K562 (cell line): ENCODE data around the gene LEMD3. TPM values are rescaled to one million over a fixed set of nuclear protein-coding genes. Genes with fewer than 3 reads are reported as not detected.

Source experiments
- ATAC-seq: fragments of 200-7000 bp; cut with Tn5 transposase; 3 replicates; pipeline ENCODE4 v1.9.1; 2020; ENCODE audit warnings: moderate library complexity
- BruUV-seq: library from RNA; stranded (reverse); fragments of 400-500 nt; replicated peaks from 2 replicates; lab custom pipeline; 2021; lab: Mats Ljungman, UMichigan
- CTCF ChIA-PET: fragments of 300-600 bp; formaldehyde crosslinking; extraction: SDS; loops from one replicate; lab custom pipeline; 2021; ENCODE audit warnings: low intra/inter-chr PET ratio; lab: Yijun Ruan, JAX
- POLR2A ChIA-PET: fragments of 300-600, 350-650 bp; sonication (Branson Sonifier 250); formaldehyde crosslinking; extraction: SDS; loops from one replicate; lab custom pipeline; 2021; ENCODE audit warnings: antibody characterized with exemption, inconsistent platforms; lab: Yijun Ruan, JAX
- DNase-seq, 4 experiments: peaks; one replicate each; pipeline versions ENCODE4 v3.0.0 to v3.0.0-alpha.2; 2011 to 2018; ENCODE audit warnings: low spot score in 3 of 4, mixed read lengths in 3 of 4; ENCODE audit errors: extremely low read depth in 1 of 4
- FAIRE-seq: peaks from 2 replicates; lab custom pipeline; 2011; peaks lifted over from hg19 to GRCh38; lab: Jason Lieb, UNC
- H2AFZ ChIP-seq: 2 replicates; pipeline ENCODE4 v1.6.0; 2011; ENCODE audit warnings: low read depth, low read length, control low read depth, inconsistent platforms
- H3K27ac ChIP-seq: fragments of 200-600 bp; 3 replicates; pipeline ENCODE4 v1.8.0; 2011; ENCODE audit warnings: low read depth, mild to moderate bottlenecking, control low read depth, inconsistent platforms, low read length, moderate library complexity, mixed read lengths; ENCODE audit errors: extremely low read depth
- H3K27me3 ChIP-seq, 2 experiments: fragments of 300-600 bp in 1 of 2; 2 replicates in 1 of 2; 3 replicates in 1 of 2; pipeline versions ENCODE4 v1.6.0 to v1.8.0; 2011; ENCODE audit warnings: inconsistent platforms in 2 of 2, low read length in 2 of 2, mild to moderate bottlenecking in 1 of 2, mixed read lengths in 1 of 2, moderate library complexity in 1 of 2; ENCODE audit not compliant: control insufficient read depth in 2 of 2, insufficient read depth in 2 of 2
- H3K36me3 ChIP-seq: fragments of 300-600 bp; 3 replicates; pipeline ENCODE4 v1.8.0; 2011; ENCODE audit warnings: mild to moderate bottlenecking, low read length, inconsistent platforms; ENCODE audit not compliant: control insufficient read depth, insufficient read depth
- H3K4me1 ChIP-seq, 2 experiments: fragments of 200-600 bp in 1 of 2; replicated peaks in 1 of 2; 2 replicates in 1 of 2; 3 replicates in 1 of 2; pipeline versions ENCODE4 v1.5.1 to v1.8.0; 2011; ENCODE audit warnings: inconsistent platforms in 2 of 2, low read length in 2 of 2, mild to moderate bottlenecking in 1 of 2, mixed read lengths in 1 of 2, moderate library complexity in 1 of 2; ENCODE audit not compliant: control insufficient read depth in 2 of 2, insufficient read depth in 2 of 2
- H3K4me2 ChIP-seq: 2 replicates; pipeline ENCODE4 v1.6.1; 2011; ENCODE audit warnings: low read length, control low read depth, inconsistent platforms, mixed read lengths; ENCODE audit not compliant: insufficient read depth
- H3K4me3 ChIP-seq: fragments of 200-600 bp; sonication (generic), shearing (Covaris generic); 2 replicates; pipeline ENCODE4 v1.5.1; 2016; ENCODE audit warnings: control low read depth, inconsistent platforms
- H3K79me2 ChIP-seq: fragments of 200-600 bp; 3 replicates; pipeline ENCODE4 v1.8.0; 2011; ENCODE audit warnings: low read length, inconsistent platforms; ENCODE audit not compliant: control insufficient read depth, insufficient read depth
- H3K9ac ChIP-seq, 2 experiments: 2 replicates each; pipeline versions ENCODE4 v1.6.0 to v1.6.1; 2011; ENCODE audit warnings: low read depth in 2 of 2, low read length in 2 of 2, control low read depth in 1 of 2, inconsistent platforms in 1 of 2, mild to moderate bottlenecking in 1 of 2, mixed read lengths in 1 of 2; ENCODE audit not compliant: insufficient read depth in 1 of 2
- H3K9me1 ChIP-seq: one replicate; pipeline ENCODE4 v1.6.0; 2011; ENCODE audit warnings: inconsistent platforms, mild to moderate bottlenecking, low read length, moderate library complexity; ENCODE audit not compliant: control insufficient read depth, insufficient read depth
- H3K9me3 ChIP-seq: replicated peaks from 2 replicates; pipeline ENCODE4 v1.5.1; 2011; ENCODE audit warnings: low read depth, low read length, inconsistent platforms; ENCODE audit not compliant: control insufficient read depth, insufficient read depth
- H4K20me1 ChIP-seq: replicated peaks from 2 replicates; pipeline ENCODE4 v1.6.1; 2011; ENCODE audit warnings: low read length, inconsistent platforms, mixed read lengths; ENCODE audit not compliant: control insufficient read depth, insufficient read depth
- ARID3A ChIP-seq: IDR thresholded peaks from 2 replicates; pipeline ENCODE4 v1.6.1; 2012; ENCODE audit warnings: low read depth, low read length, improper control_type of control experiment, borderline replicate concordance
- CBX3 ChIP-seq, 2 experiments: IDR thresholded peaks; 1 replicate in 1 of 2; 2 replicates in 1 of 2; pipeline ENCODE4 v1.6.1; 2012; ENCODE audit warnings: inconsistent platforms in 2 of 2, low read length in 2 of 2, borderline replicate concordance in 1 of 2, control low read depth in 1 of 2
- CUX1 ChIP-seq: fragments of 200-800 bp; sonication (Bioruptor generic); IDR thresholded peaks from 2 replicates; pipeline ENCODE4 v1.6.1; 2016; ENCODE audit warnings: missing genetic modification characterization, missing compliant biosample characterization
- HOXB6 ChIP-seq: fragments of 250-450 bp; sonication (Bioruptor Pico); IDR thresholded peaks from 2 replicates; pipeline ENCODE4 v1.5.1; 2022; ENCODE audit warnings: mild to moderate bottlenecking, borderline replicate concordance
- KDM1A ChIP-seq, 2 experiments: fragments of 450-650 bp; IDR thresholded peaks; 2 replicates each; pipeline ENCODE4 v1.6.1; 2016; ENCODE audit warnings: mild to moderate bottlenecking in 2 of 2
- NR3C1 ChIP-seq: sonication (generic); formaldehyde crosslinking; IDR thresholded peaks from 2 replicates; pipeline ENCODE4 v1.8.1; 2022; ENCODE audit warnings: missing genetic modification reagents
- SMAD4 ChIP-seq: fragments of 250-450 bp; sonication (Bioruptor Pico); conservative IDR thresholded peaks from 2 replicates; pipeline ENCODE4 v1.8.0; 2021; ENCODE audit warnings: inconsistent platforms, mild to moderate bottlenecking, moderate library complexity
- SMC3 ChIP-seq: conservative IDR thresholded peaks from 2 replicates; pipeline ENCODE4 v1.6.1; 2011; ENCODE audit warnings: low read depth, low read length, improper control_type of control experiment; ENCODE audit not compliant: insufficient read depth
- SOX6 ChIP-seq: fragments of 450-650 bp; IDR thresholded peaks from 2 replicates; pipeline ENCODE4 v1.6.1; 2014; ENCODE audit warnings: mild to moderate bottlenecking
- USF2 ChIP-seq: sonication (generic); formaldehyde crosslinking; IDR thresholded peaks from 2 replicates; pipeline ENCODE4 v1.5.0; 2020; ENCODE audit warnings: missing genetic modification reagents
- ZBTB43 ChIP-seq: sonication (generic); formaldehyde crosslinking; IDR thresholded peaks from 2 replicates; pipeline ENCODE4 v1.8.0; 2023; ENCODE audit warnings: mild to moderate bottlenecking, missing genetic modification reagents
- ZFP30 ChIP-seq: fragments of 250-450 bp; sonication (Bioruptor Pico); IDR thresholded peaks from 2 replicates; pipeline ENCODE4 v1.8.0; 2022; ENCODE audit warnings: moderate library complexity, mild to moderate bottlenecking, inconsistent platforms, borderline replicate concordance
- WGBS: fragments of 100-300 bp; shearing (Covaris generic); methylation state at CpG from one replicate; pipeline ENCODE4 v1.1.6; 2016; ENCODE audit warnings: low coverage, mixed read lengths; ENCODE audit not compliant: insufficient coverage; ENCODE audit errors: missing lambda C conversion rate; 5-methylcytosine and 5-hydroxymethylcytosine counted together
- in situ Hi-C: fragments of 300-500 bp; cut with MboI; formaldehyde crosslinking; loops from 4 replicates; pipeline ENCODE4 v1.15.0; 2018; ENCODE audit warnings: inconsistent platforms, mixed read lengths
- intact Hi-C: fragments of 100-400 bp; cut with micrococcal nuclease; formaldehyde crosslinking; loops from 2 replicates; pipeline ENCODE4 v1.14.2; 2022
- polyA plus RNA-seq, 8 experiments: library from polyadenylated mRNA; depleted of rRNA in 4 of 8; stranded (reverse) in 5 of 8; unstranded in 3 of 8; fragments of >200 nt; fragmentation: Nextera tagmentation in 2 of 8; fragmentation: Illumina TruSeq in 1 of 8; extraction: Ambion mirVana in 2 of 8; extraction: Trizol in 1 of 8; gene quantifications; 2 replicates each; pipeline versions ENCODE4 v1.2.1 to v1.2.3, GENCODE V29; 2011 to 2014; ENCODE audit warnings: inconsistent platforms in 1 of 8, missing spikeins in 1 of 8
- total RNA-seq, 7 experiments: library from RNA; depleted of rRNA in 6 of 7; stranded (reverse); fragments of >200 nt in 6 of 7; fragmentation: Illumina TruSeq in 2 of 7; extraction: Trizol in 2 of 7; gene quantifications; 2 replicates each; pipeline versions ENCODE4 v1.2.1 to v1.2.3, GENCODE V29; 2011 to 2021; ENCODE audit warnings: low replicate concordance in 1 of 7

The LEMD3 gene
- total and polyA plus RNA-seq, 9 of the 15 experiments (the other 6 are each of a cell fraction or from before 2014, with no cell fraction given), result 6.8 to 37.4 (median 17.2) TPM

GRCh38 chr12:65123435-65124063, 45.8 kb upstream of the LEMD3 start:
- Histone ChIP-seq H3K4me3 (no peak overlapping the region), H3K36me3 (no peaks in the 10 kb centered on the region), H3K9ac (no peak overlapping the region), H3K4me1 (peaks cover 0 to 10% of the 10 kb centered on the region in 2 experiments; a peak in 3 of 5 replicates), H4K20me1 (no peaks in the 10 kb centered on the region), H3K27ac (no peak overlapping the region), H2AFZ (no peak overlapping the region), H3K9me3 (no peaks in the 10 kb centered on the region), H3K9me1 (no peaks in the 10 kb centered on the region), H3K4me2 (no peak overlapping the region), H3K79me2 (no peaks in the 10 kb centered on the region), H3K27me3 (peaks cover 4 to 10% of the 10 kb centered on the region in 2 experiments; a peak in 2 of 5 replicates)
- ChIA-PET POLR2A (no interaction called here), CTCF (interaction anchor here (1.2 kb wide), 1 partner anchor 233 kb away, joined by 3 read pairs; no protein-coding TSS in a partner anchor)
- in situ Hi-C loops (no loop called here), intact Hi-C loops (loop anchor here (2.0 to 10.0 kb wide), 3 partner anchors 111 to 321 kb away; no protein-coding TSS in a partner anchor)
- peak in 1 of 4 experiments; percentile 60 for DNase-seq
- ATAC-seq, result peak; percentile 47; the same call in 1 of the 3 replicates
- no TSS peak for BruUV-seq
- WGBS, result 2% methylated on average over 8 of the region's 8 CpGs
- no peak for FAIRE-seq
- no peak for TF ChIP-seq CUX1 (CRISPR knock-in tag)
- no peak for TF ChIP-seq NR3C1 (CRISPR knock-in tag)
- TF ChIP-seq USF2 (CRISPR knock-in tag), result no peak
- TF ChIP-seq SMC3, result 0 out of 2 replicates have a peak, but pooled peaks have one; percentile 10
- TF ChIP-seq SOX6, result no peak
- TF ChIP-seq ZBTB43 (CRISPR knock-in tag), result no peak
- TF ChIP-seq SMAD4, result no peak
- TF ChIP-seq CBX3 (IDR thresholded peaks at IDR 0.05; ENCODE audit: borderline replicate concordance in 1 of 2, low read length in 2 of 2), result no peak
- no peak for TF ChIP-seq ZFP30 (CRISPR knock-in tag)
- TF ChIP-seq HOXB6 (CRISPR knock-in tag), result no peak
- peak; percentile 65; the same call in 1 of the 2 replicates for TF ChIP-seq ARID3A
- no peak for TF ChIP-seq KDM1A (IDR thresholded peaks at IDR 0.05)
